ENCODE measurements around the gene THAP7. TPM values are rescaled to one million over a fixed set of nuclear protein-coding genes. Genes with fewer than 3 reads are reported as not detected.

THAP7 gene
- total and polyA plus RNA-seq, 9 of the 15 experiments (the other 6 are each of a cell fraction or from before 2014, with no cell fraction given): 7.9 to 263 (median 84.1) TPM

- TF ChIP-seq REST (IDR thresholded peaks at IDR 0.05; ENCODE audit: borderline replicate concordance) (no peak), REST (CRISPR knock-in tag; IDR thresholded peaks at IDR 0.05; ENCODE audit: low read depth) (peak; percentile 80; the same call in 1 of the 2 replicates), EZH2 (IDR thresholded peaks at IDR 0.05; ENCODE audit: borderline replicate concordance, low read depth, low read length) (peak; percentile 87; the same call in 1 of the 2 replicates), OTX1 (CRISPR knock-in tag; IDR thresholded peaks at IDR 0.05) (no peak), ZBTB2 (IDR thresholded peaks at IDR 0.05) (0 out of 2 replicates have a peak, but pooled peaks have one; percentile 21), MCM3 (IDR thresholded peaks at IDR 0.05) (peak; percentile 90), HDAC6 (IDR thresholded peaks at IDR 0.05; ENCODE audit: low read depth, low read length) (0 out of 2 replicates have a peak, but pooled peaks have one; percentile 40), RBBP5 (IDR thresholded peaks at IDR 0.05; ENCODE audit: borderline replicate concordance, insufficient read depth, low read length, poor library complexity, severe bottlenecking) (peak; percentile 43), CREB3 (tag; conservative IDR thresholded peaks at IDR 0.05; ENCODE audit: low read depth) (no peak), MAFF (IDR thresholded peaks at IDR 0.05; ENCODE audit: low read length) (no peak), BHLHE40 (IDR thresholded peaks at IDR 0.05; ENCODE audit: low read length) (0 out of 2 replicates have a peak, but pooled peaks have one; percentile 16), MCM7 (IDR thresholded peaks at IDR 0.05) (peak; percentile 39 to 86; a peak in 1 of 4 replicates)
Observed at GRCh38 chr22:20974336-20974955, 27.5 kb downstream of the THAP7 start (continued).
